Neural cell (in vitro differentiated cells): ENCODE measurements around the gene EPB41L2. TPM values are rescaled to one million over a fixed set of nuclear protein-coding genes. Genes with fewer than 3 reads are reported as not detected.

Experiments
- H2AFZ ChIP-seq: fragments of 200-600, 300-800 bp; sonication (generic), shearing (Covaris generic); 2 replicates; pipeline ENCODE4 v1.6.0; 2014; ENCODE audit warnings: low read depth, mild to moderate bottlenecking, antibody characterized with exemption, low read length, moderate library complexity
- H3F3A ChIP-seq: fragments of 200-600 bp; shearing (Covaris generic); 2 replicates; pipeline ENCODE4 v1.6.1; 2016; ENCODE audit warnings: mild to moderate bottlenecking, moderate library complexity, mixed read lengths, antibody characterized with exemption, low read length; ENCODE audit not compliant: insufficient read depth, poor library complexity, severe bottlenecking
- H3K27ac ChIP-seq: fragments of 200-600, 300-800 bp; sonication (generic), shearing (Covaris generic); 2 replicates; pipeline ENCODE4 v1.5.1; 2014; ENCODE audit warnings: mild to moderate bottlenecking, low read length, moderate library complexity
- H3K27me3 ChIP-seq: fragments of 300-800, 200-600 bp; sonication (generic), shearing (Covaris generic); 2 replicates; pipeline ENCODE4 v1.6.0; 2014; ENCODE audit warnings: mild to moderate bottlenecking, low read depth, low read length, moderate library complexity; ENCODE audit not compliant: insufficient read depth
- H3K36me3 ChIP-seq: fragments of 300-800, 200-600 bp; sonication (generic), shearing (Covaris generic); 2 replicates; pipeline ENCODE4 v1.5.1; 2014; ENCODE audit warnings: mild to moderate bottlenecking, antibody characterized with exemption, low read length, moderate library complexity; ENCODE audit not compliant: insufficient read depth
- H3K4me2 ChIP-seq: fragments of 300-800, 200-600 bp; sonication (generic), shearing (Covaris generic); 2 replicates; pipeline ENCODE4 v1.6.0; 2014; ENCODE audit warnings: mild to moderate bottlenecking, low read length
- H3K4me3 ChIP-seq: fragments of 300-800, 200-600 bp; sonication (generic), shearing (Covaris generic); 2 replicates; pipeline ENCODE4 v1.5.1; 2014; ENCODE audit warnings: mild to moderate bottlenecking, low read length, moderate library complexity
- H3K79me2 ChIP-seq: fragments of 200-600 bp; shearing (Covaris generic); replicated peaks from 2 replicates; pipeline ENCODE4 v1.6.0; 2014; ENCODE audit warnings: mild to moderate bottlenecking, low read length, moderate library complexity; ENCODE audit not compliant: insufficient read depth
- H3K9ac ChIP-seq: fragments of 300-800, 200-600 bp; sonication (generic), shearing (Covaris generic); 2 replicates; pipeline ENCODE4 v1.6.1; 2016; ENCODE audit warnings: mild to moderate bottlenecking, low read length, mixed read lengths
- H3K9me2 ChIP-seq: fragments of 200-600 bp; shearing (Covaris generic); 2 replicates; pipeline ENCODE4 v1.6.1; 2016; ENCODE audit warnings: mild to moderate bottlenecking, low read length, mixed read lengths; ENCODE audit not compliant: insufficient read depth
- H3K9me3 ChIP-seq: fragments of 200-600, 300-800 bp; sonication (generic), shearing (Covaris generic); 2 replicates; pipeline ENCODE4 v1.6.1; 2016; ENCODE audit warnings: mild to moderate bottlenecking, mixed run types, low read length, moderate library complexity, mixed read lengths
- H4K20me1 ChIP-seq: fragments of 200-600 bp; shearing (Covaris generic); 2 replicates; pipeline ENCODE4 v1.6.1; 2016; ENCODE audit warnings: mild to moderate bottlenecking, mixed run types; ENCODE audit not compliant: insufficient read depth
- EP300 ChIP-seq: fragments of 450-650 bp; conservative IDR thresholded peaks from 2 replicates; pipeline ENCODE4 v1.6.1; 2014; ENCODE audit warnings: antibody characterized with exemption, mild to moderate bottlenecking, moderate library complexity; ENCODE audit not compliant: poor library complexity, severe bottlenecking
- EZH2 ChIP-seq: fragments of 200-600, 300-800 bp; shearing (Covaris generic), sonication (generic); IDR thresholded peaks from 2 replicates; pipeline ENCODE4 v1.6.1; 2014; ENCODE audit warnings: antibody characterized with exemption, low read length, borderline replicate concordance, mild to moderate bottlenecking; ENCODE audit not compliant: insufficient read depth, poor library complexity, severe bottlenecking
- MXI1 ChIP-seq: fragments of 450-650 bp; conservative IDR thresholded peaks from 2 replicates; pipeline ENCODE4 v1.6.1; 2014; ENCODE audit warnings: antibody characterized with exemption, mild to moderate bottlenecking; ENCODE audit not compliant: poor library complexity, severe bottlenecking
- POLR2AphosphoS5 ChIP-seq: IDR thresholded peaks from 2 replicates; pipeline ENCODE4 v1.6.1; 2012
- RAD21 ChIP-seq: fragments of 450-650 bp; conservative IDR thresholded peaks from 2 replicates; pipeline ENCODE4 v1.6.1; 2014; ENCODE audit warnings: antibody characterized with exemption, mild to moderate bottlenecking, moderate library complexity
- SMC3 ChIP-seq: fragments of 450-650 bp; conservative IDR thresholded peaks from 2 replicates; pipeline ENCODE4 v1.6.1; 2014; ENCODE audit warnings: antibody characterized with exemption, mild to moderate bottlenecking, moderate library complexity; ENCODE audit not compliant: poor library complexity
- TAF1 ChIP-seq: IDR thresholded peaks from 2 replicates; pipeline ENCODE4 v1.6.1; 2012; ENCODE audit warnings: low read depth
- polyA plus RNA-seq: library from polyadenylated mRNA; depleted of rRNA; stranded (reverse); fragments of >200 nt; gene quantifications from 2 replicates; pipeline ENCODE4 v1.2.3, GENCODE V29; 2014
- TF ChIP-seq, protein P1 (sequence below): fragments of 450-650 bp; IDR thresholded peaks from 2 replicates; pipeline ENCODE4 v1.5.1; 2014; ENCODE audit warnings: antibody characterized with exemption, mild to moderate bottlenecking, moderate library complexity; ENCODE audit not compliant: poor library complexity, severe bottlenecking
- TF ChIP-seq, protein P2 (sequence below): IDR thresholded peaks from 2 replicates; pipeline ENCODE4 v1.6.1; 2012; ENCODE audit warnings: borderline replicate concordance

Gene EPB41L2
- polyA plus RNA-seq, 1 donor from 2014 or later, result 13.5 TPM

DNA sequence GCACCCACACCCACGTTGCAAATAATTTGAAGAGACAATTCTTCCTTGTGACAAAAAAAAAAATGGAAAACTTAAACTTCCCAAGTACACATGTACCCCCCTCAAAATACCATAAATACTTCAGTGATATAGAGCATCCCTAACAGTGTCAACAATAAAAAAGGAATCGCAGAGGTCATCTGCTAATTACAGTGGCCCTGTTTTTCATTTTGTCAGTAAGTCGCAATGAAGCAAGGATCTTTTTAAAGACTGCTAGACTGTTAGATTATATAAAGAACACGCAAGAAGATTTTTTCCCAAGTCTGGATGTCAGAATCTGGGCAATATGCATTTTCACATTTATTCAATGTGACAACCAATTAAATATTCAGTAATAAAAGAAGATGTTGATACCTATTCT, 93.9 kb downstream of the EPB41L2 start:
- no peaks in the 10 kb centered on the region for H3F3A ChIP-seq
- H3K79me2 ChIP-seq, result no peaks in the 10 kb centered on the region
- H3K9ac ChIP-seq, result no peak overlapping the region
- no peak overlapping the region for H3K27ac ChIP-seq
- H3K9me2 ChIP-seq, result no peaks in the 10 kb centered on the region
- no peaks in the 10 kb centered on the region for H3K9me3 ChIP-seq
- no peaks in the 10 kb centered on the region for H3K36me3 ChIP-seq
- H2AFZ ChIP-seq, result no peak overlapping the region
- no peak overlapping the region for H3K4me2 ChIP-seq
- no peaks in the 10 kb centered on the region for H3K27me3 ChIP-seq
- no peaks in the 10 kb centered on the region for H4K20me1 ChIP-seq
- no peak overlapping the region for H3K4me3 ChIP-seq
- TF ChIP-seq, protein P1, sequence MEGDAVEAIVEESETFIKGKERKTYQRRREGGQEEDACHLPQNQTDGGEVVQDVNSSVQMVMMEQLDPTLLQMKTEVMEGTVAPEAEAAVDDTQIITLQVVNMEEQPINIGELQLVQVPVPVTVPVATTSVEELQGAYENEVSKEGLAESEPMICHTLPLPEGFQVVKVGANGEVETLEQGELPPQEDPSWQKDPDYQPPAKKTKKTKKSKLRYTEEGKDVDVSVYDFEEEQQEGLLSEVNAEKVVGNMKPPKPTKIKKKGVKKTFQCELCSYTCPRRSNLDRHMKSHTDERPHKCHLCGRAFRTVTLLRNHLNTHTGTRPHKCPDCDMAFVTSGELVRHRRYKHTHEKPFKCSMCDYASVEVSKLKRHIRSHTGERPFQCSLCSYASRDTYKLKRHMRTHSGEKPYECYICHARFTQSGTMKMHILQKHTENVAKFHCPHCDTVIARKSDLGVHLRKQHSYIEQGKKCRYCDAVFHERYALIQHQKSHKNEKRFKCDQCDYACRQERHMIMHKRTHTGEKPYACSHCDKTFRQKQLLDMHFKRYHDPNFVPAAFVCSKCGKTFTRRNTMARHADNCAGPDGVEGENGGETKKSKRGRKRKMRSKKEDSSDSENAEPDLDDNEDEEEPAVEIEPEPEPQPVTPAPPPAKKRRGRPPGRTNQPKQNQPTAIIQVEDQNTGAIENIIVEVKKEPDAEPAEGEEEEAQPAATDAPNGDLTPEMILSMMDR, result no peak
- no peak for TF ChIP-seq POLR2AphosphoS5
- TF ChIP-seq EP300, result no peak
- TF ChIP-seq EZH2, result no peak
- TF ChIP-seq, protein P2, sequence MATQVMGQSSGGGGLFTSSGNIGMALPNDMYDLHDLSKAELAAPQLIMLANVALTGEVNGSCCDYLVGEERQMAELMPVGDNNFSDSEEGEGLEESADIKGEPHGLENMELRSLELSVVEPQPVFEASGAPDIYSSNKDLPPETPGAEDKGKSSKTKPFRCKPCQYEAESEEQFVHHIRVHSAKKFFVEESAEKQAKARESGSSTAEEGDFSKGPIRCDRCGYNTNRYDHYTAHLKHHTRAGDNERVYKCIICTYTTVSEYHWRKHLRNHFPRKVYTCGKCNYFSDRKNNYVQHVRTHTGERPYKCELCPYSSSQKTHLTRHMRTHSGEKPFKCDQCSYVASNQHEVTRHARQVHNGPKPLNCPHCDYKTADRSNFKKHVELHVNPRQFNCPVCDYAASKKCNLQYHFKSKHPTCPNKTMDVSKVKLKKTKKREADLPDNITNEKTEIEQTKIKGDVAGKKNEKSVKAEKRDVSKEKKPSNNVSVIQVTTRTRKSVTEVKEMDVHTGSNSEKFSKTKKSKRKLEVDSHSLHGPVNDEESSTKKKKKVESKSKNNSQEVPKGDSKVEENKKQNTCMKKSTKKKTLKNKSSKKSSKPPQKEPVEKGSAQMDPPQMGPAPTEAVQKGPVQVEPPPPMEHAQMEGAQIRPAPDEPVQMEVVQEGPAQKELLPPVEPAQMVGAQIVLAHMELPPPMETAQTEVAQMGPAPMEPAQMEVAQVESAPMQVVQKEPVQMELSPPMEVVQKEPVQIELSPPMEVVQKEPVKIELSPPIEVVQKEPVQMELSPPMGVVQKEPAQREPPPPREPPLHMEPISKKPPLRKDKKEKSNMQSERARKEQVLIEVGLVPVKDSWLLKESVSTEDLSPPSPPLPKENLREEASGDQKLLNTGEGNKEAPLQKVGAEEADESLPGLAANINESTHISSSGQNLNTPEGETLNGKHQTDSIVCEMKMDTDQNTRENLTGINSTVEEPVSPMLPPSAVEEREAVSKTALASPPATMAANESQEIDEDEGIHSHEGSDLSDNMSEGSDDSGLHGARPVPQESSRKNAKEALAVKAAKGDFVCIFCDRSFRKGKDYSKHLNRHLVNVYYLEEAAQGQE, result no peak
- TF ChIP-seq TAF1, result no peak
- TF ChIP-seq SMC3, result no peak
- no peak for TF ChIP-seq RAD21
- no peak for TF ChIP-seq MXI1

DNA sequence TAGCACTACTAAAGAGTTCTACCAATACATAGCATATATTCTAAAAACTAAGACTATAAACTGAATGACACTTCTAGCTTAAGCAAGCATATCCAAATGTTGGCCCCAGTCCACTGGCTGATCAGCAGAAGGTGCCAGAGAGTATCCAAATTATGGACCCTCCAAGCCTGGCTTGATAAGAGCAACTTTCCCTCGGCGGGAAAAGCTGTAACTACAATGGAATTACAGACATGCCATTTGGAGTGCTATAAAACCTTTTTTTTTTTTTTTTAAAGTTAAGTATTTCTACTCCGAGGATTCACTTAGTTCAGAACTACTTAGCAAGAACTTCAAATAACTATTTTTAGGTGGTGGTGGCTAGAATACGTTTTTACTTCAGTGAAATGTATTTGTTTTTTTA, 94.6 kb downstream of the EPB41L2 start:
- no peaks in the 10 kb centered on the region for H3K27me3 ChIP-seq
- no peak overlapping the region for H3K4me2 ChIP-seq
- no peak overlapping the region for H3K4me3 ChIP-seq
- TF ChIP-seq POLR2AphosphoS5 (no peak), EP300 (no peak)
- TF ChIP-seq, protein P1, result no peak
- H3F3A ChIP-seq, result no peaks in the 10 kb centered on the region
- H4K20me1 ChIP-seq, result no peaks in the 10 kb centered on the region
- H3K27ac ChIP-seq, result no peak overlapping the region
- no peaks in the 10 kb centered on the region for H3K79me2 ChIP-seq
- H3K9ac ChIP-seq, result no peak overlapping the region
- no peaks in the 10 kb centered on the region for H3K9me2 ChIP-seq
- H2AFZ ChIP-seq, result no peak overlapping the region
- H3K36me3 ChIP-seq, result no peaks in the 10 kb centered on the region
- no peaks in the 10 kb centered on the region for H3K9me3 ChIP-seq
